GM04504 (cell line): Measurements from ENCODE around the gene ALPG.
"Not testable (repeated sequence)": the region's sequence is repeated elsewhere in the genome, so short reads cannot be mapped to it uniquely, and the experiment has no call there.

Source experiments
- DNase-seq: peaks from one replicate; pipeline ENCODE4 v3.0.0-alpha.2; 2012; ENCODE audit warnings: low read depth

Gene ALPG

GRCh38 chr2:232406556-232407310, at the start of gene ALPG:
TSS of gene ALPG (plus strand) at chr2:232406844. CDS start at chr2:232406895, 51 bp downstream.
- DNase-seq, result no peak

- DNase-seq, result no peak
Observed at GRCh38 chr2:232361646-232362045, 45.0 kb upstream of the ALPG start.

- DNase-seq, result no peak
Observed at GRCh38 chr2:232362174-232362900, 44.3 kb upstream of the ALPG start.

DNA sequence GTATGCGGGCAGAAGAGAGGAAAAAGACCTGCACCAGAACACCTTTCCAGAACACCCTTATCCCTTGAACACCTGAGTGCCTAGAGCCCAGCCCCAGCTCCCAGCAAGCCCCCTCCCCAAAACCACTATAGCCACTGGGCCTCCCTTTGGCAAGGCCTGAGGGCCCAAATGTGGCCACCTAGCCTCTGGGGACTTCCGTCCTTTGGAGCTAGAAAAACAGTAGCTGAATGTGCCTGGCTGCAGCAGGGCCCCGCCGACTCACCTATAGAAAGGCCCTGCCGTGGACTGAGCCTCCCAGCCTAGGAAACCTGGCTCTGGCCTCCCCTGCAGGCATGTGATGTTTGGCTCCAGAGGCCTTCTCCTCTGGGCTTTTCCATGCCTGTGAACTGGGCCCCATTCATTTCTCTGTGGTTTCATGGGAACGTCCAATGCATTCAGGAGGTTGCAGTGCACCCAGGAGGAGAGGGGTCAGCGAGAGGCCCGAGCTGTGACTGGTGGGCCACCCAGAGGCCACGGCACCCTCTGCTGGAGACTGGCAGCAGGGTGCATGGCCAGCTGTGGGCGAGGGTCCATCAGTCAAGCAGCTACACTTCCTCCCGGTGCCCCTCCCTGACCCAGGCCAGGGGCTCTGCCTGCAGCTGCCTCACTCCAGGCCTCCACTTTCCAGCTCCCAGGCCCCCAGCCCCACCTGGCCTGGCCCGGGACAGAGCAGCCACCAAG, 43.4 kb upstream of the ALPG start:
- DNase-seq, result not testable (repeated sequence)

DNA sequence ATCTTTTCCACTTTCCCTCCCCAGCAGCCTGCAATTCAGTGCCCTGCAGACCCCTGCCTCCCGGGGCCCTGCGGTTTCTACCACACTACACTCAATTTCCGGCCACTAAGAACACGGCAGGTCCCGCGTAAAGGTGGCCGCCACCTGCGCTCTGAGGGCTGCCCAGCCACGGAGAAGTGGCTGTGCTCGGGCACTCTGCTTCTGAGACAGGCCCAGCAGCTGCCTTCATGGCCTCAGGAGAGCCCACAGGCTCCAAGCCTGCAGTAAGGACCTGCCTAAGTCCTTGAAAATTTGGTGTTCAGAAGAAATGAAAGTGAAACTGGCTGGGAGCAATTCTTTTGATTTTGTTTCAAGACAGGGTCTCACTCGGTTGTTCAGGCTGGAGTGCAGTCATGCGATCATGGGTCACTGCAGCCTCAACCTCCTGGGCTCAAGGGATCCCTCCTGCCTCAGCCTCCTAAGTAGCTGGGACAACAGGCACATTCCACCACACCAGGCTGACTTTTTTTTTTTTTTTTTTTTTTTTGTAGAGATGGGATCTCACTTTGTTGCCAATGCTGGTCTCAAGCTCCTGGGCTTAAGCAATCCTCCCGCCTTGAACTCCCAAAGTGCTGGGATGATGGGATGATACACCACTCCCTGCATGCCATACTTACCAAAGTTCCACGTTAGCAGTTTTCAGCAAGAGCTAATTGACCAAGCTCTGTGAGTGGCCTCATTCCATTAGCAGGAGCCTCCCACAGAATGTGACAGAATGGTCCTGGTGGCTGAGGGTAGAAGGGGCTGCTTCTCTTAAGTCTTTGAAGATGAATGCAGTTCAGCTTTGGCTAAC, 42.6 kb upstream of the ALPG start:
- DNase-seq, result no peak

GRCh38 chr2:232364806-232365594, 41.6 kb upstream of the ALPG start:
- not testable (repeated sequence) for DNase-seq

DNA sequence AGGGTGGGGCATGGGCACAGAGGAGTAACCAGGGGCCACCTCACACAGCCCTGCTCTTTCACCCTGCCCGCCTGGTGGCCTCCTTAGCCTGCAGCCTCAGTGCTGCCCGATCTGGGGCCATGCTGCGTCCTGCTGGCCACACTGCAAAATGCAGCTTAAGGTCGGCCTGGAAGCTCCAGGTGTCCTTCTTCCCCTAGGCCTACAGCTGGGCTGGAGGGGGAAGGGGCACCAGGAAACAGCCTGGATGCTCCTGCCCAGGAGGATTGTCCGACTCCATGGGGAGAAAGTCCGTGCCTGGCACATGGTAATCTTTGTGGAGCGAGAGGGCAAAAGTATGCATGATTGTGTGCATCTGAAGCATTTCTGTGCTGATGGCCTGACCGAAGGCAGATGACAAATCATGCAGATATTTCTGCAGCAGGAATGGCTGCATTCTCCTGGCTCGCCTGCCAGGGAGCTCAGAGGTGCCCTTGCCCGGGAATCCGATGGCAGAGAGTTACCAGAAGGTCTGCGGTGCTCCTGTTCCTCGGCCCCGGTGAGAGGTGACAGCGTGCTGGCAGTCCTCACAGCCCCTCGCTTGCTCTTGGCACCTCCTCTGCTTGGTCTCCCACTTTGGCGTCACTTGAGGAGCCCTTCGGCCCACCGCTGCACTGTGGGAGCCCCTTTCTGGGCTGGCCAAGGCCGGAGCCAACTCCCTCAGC, 40.9 kb upstream of the ALPG start:
- no peak for DNase-seq

GRCh38 chr2:232366461-232366860, 40.2 kb upstream of the ALPG start:
- DNase-seq, result not testable (repeated sequence)

DNA sequence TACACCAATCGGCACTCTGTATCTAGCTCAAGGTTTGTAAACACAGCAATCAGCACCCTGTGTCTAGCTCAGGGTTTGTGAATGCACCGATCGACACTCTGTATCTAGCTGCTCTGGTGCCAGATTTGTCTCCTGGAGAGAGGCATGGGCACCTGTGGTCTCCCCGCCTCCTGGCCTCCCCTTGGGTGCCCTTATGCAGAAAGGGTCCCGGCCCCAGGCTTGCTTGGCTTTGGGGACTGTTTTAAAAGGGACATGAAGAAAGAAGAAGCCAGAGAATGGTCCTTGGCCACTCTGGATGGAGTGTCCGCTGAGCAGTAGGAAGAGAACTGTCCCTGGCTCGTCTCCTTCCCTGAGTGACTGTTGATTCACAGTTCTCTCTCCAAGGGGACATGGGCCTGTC, 39.6 kb upstream of the ALPG start:
- DNase-seq, result no peak

DNA sequence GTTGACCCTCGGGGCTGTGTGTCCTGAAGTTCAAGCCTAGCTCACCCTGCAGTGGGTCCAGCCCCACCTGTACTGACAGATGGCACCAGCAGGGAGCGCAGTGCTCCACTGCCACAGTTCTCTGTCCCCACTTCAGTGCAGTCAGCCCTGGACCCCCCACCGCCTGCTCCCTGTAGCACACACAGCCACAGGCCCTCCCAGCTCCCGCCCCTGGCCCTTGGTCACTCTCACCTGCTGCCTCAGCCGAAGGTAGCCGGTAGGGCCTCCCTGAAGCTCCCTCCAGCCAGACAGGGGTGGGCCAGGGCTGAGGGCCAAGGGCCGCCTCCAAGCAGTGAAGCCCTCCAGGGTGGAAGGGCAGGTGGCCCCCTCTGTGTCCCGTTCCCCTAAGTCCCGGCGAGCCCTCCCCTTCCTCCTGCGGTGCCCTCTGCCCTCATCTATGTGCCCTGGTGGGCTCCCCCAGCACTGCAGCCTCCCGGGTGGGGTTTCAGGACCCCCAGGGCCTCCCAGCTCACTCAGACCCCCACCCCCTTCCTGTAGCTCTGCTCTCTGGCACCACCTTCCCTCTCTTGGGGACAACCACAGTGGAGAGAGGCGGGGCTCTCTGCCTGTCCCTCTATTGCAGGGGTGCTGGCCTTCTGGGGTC, 38.9 kb upstream of the ALPG start:
- DNase-seq, result no peak

DNA sequence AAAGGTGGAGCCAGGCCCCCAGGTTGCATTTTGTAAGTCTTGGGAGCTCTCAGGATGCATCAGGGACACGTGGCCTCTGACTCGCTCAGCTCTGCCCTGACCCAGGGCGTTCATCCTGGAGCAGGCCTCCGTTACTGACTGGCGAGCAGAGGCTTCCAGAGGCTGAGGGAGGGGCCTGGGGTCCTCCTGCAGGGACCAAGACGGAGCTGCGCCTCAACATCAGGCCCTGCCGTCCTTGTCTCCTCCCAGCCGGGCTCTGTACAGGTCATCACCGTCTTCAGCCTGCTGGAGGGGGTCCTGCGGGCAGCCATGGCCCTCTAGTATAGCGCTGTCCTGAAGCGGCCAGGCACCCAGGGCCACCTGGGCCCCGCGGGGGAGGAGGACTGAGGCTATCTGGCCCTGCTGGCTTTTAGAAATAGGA, 38.3 kb upstream of the ALPG start:
- DNase-seq, result no peak

DNA sequence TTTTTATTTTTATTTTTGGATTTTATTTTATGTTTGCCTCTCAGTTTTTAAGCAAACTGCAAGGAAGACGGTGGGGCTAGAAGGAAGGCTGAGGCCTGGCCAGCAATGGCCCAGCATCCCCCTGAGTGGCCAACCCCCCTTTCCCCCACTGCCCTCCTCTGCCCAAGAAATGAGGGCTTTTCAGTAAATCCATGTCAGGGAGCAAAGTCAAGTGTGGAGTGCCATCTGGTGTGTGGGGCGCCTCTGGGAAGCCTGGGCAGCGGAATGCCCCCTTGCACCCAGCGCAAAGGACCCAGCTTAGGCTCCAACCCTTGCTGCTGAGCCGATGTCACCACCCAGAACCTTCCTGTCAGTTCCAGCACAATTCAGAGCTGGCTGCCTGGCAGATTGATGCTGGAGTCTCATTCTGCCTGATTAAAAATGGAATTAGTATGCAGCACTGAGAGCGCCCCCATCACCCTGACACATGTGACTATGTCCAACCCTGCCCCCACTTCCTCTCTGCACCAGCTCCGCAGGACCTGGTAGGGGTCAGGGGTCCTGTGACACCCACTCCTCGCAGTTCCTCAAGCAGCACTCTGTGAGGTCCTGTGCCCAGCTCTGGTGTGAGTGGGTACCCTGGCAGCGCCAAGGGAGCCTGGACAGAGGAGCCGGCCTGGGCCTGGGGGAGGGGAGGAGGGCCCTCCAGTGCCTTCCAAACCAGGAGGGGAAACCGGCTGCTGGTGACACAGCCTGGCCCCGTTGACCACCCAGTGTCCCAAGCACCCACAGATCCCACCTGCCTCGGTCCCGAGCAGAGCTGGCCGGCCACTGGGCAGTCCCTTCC, 37.3 kb upstream of the ALPG start:
- DNase-seq, result no peak

- DNase-seq, result not testable (repeated sequence)
Observed at GRCh38 chr2:232370007-232370406, 36.6 kb upstream of the ALPG start.

DNA sequence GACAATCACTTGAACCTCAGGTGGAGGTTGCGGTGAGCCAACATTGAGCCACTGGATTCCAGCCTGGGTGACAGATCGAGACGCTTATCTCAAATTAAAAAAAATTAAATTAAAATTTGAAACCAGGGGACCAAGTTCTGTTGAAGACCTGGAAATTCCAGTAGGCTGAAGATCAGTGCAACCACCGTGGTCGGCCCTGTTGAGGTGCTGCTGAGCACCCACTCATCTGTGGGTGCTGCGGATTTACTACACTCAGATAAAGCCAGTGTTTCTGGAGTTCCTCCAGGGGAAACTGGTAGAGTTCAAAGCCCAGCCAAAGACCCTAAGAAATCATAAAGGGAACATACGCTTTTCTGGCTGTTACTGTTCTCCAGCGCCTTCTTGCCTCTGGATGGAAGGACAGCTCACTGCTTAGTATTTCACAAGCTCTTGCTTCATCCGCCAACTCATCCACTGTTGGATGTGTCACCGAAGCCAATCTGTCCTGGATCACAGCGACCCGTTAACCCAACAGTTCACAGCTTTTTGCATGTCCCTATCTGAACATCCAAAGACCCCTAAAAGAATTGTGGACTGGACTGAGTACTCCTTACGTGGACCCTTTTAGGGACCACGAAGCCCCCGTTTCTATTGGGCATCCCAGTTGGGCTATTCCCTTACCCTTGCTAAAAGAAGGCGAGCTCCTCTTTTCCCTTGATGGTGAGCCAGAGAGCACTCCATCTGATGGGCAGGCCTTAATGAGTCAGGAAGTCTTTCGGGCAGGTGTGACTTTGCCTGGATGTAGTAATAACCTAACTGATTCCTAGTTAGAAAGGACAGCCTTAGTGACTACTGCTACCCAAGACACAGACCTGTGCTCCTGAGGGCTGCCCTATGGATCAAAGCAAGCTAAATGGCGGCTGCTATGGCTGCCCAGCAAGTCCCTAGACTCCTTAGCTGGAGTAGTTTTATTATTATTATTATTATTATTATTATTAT, 34.1 kb upstream of the ALPG start:
- no peak for DNase-seq

GRCh38 chr2:232374356-232374755, 32.3 kb upstream of the ALPG start:
- DNase-seq, result no peak

DNA sequence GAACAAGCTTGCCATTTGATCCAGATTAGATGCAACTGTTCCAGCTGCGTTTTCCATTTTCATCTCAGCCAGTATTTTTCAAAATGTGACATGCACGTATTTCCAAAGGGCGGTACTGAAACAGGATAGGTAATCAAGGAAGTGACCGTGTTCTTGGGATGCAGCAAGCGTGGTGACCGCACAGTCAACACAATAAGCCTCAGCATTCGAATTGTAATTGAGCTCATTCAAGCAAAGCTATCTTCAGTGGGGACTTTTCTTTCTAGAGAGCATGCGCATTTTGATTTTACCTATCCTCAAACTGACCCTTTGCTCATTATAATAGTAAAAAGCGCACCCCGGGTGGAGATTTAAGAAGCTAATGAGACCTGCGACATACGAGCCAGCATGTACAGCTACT, 31.5 kb upstream of the ALPG start:
- DNase-seq, result no peak

GRCh38 chr2:232376260-232376659, 30.4 kb upstream of the ALPG start:
- no peak for DNase-seq

GRCh38 chr2:232376713-232377112, 29.9 kb upstream of the ALPG start:
- no peak for DNase-seq
